Dermis microvascular lymphatic vessel endothelial cell (primary cell): Measurements from ENCODE around the gene HES6. TPM values are rescaled to one million over a fixed set of nuclear protein-coding genes. Genes with fewer than 3 reads are reported as not detected.
"Not testable (repeated sequence)": the region's sequence is repeated elsewhere in the genome, so short reads cannot be mapped to it uniquely, and the experiment has no call there.

ENCODE experiments used
- DNase-seq, 2 donors: peaks; one replicate each; pipeline versions ENCODE4 v3.0.0 to v3.0.0-alpha.2; 2010; ENCODE audit warnings: low read depth in 2 of 2
- total RNA-seq: library from RNA; depleted of rRNA; stranded (reverse); fragments of >200 nt; gene quantifications from 2 replicates; pipeline ENCODE4 v1.2.1, GENCODE V29; 2014

HES6 gene
- total RNA-seq, 1 donor from 2014 or later, result 2.1 TPM

- not testable (repeated sequence) for DNase-seq
Measured at GRCh38 chr2:238273433-238273832, 33.6 kb upstream of the HES6 start.

DNA sequence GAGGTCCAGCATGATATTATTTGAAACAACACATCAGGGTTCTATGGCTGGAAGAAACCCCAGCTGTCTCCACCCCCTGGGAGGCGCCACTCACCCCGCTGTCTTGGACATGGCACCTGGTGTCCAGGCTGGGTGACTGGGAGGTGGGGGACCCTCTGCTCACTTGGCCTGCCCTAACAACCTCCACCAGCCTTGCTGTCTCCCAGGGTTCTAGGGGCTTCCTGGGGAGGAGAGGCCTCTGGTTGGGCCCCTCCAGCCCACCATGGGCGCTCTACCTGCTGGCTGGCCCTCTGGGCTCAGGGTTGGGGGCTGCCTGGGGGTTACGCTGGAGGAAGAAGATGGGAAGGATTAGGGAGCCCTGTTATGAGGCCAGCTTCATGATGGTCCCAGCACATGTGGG, 32.3 kb upstream of the HES6 start:
- no peak for DNase-seq

- not testable (repeated sequence) for DNase-seq
Measured at GRCh38 chr2:238271686-238272085, 31.8 kb upstream of the HES6 start.

- DNase-seq, result no peak
Measured at GRCh38 chr2:238271061-238271554, 31.3 kb upstream of the HES6 start.

- no peak for DNase-seq
Measured at GRCh38 chr2:238270606-238271005, 30.8 kb upstream of the HES6 start.

DNA sequence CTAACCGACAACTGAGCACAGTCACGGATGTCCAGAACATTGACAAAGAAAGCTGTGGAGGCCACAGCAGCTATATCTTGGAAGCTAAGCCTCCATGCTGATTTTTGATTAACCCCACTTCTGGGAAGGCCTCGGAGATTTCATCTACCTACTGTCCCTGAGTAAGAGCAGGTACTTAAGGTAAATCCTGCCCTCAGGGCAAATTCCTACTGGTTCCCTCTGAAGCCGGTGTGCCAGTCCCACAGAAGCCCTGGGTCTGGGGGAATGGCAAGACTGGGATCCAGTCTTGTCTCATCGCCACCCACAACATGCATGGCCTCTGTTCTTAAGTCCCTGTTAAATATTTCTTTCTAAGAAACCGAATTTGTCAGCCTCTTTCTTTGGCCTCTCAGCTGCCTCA, 29.9 kb upstream of the HES6 start:
- DNase-seq, result no peak

DNA sequence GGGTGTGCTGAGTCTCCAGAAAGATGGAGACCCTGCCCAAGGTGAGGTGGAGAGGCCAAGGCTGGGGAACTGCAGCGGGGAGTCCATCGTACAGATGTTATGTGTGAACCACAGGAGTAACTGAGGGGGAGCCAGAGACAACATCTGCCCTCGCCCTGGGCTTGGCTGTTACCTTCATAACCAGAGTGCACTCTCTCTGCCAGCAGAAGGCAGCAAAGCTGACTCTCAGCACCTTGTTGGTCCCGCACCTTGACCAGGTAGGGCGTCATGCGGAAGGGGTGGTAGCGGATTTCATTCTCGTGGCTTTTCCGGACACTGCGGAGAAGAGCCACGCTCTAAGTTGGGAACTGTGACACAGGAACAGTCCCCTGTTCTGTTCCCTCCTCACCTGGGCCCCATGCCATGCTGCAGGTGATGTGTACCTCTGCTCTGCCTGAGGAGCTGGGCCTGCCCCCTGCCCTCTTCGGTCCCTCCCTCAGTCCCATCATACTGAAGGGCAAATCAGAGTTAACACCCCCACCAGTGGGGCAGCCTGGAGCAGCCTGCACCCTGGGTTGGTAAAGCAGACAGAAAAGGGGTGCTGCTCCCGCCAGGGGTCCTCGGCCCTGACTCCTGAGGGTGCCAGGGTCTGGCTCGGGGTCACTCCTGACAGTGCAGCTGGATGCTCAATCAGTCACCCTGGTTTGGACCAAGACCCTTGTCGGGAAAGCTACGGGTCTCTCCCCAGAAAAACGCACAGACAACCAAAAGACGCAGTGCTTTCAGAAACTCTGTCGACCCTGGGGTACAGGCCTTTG, 28.2 kb upstream of the HES6 start:
- DNase-seq, result no peak

DNA sequence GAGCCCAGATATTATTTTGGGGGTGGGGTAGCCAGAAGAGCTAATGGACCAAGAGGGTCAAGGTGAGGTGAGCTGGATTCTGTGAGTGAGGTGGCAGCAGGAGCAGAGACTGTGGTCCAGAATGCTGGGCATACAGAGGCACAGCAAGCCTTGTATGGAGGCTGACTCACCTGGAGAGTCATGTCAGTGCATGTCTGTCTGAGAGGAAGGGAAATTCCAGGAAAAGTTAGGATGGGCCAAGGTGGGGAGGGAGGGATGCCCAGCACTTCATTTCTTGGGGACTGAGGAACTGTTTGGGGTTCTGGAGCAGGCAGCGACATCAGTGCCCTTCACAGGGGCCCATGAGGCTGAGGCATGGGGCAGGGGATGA, 27.5 kb upstream of the HES6 start:
- no peak for DNase-seq

DNA sequence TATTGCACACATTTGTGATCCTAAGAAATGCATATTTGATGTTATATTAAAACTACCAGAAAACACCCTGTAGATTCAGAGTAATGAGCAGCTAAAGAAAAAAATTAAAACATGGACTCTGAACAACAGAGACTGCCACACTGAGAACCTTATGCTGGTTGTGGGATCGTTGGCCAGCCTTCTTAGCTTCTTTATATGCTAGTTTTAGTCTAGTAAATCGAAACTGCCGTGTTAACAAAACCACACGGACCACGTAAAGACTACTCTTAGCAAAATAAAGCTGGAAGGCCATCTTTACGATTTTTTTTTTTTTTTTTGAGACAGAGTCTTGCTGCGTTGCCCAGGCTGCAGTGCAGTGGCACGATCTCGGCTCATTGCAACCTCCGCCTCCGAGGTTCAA, 25.8 kb upstream of the HES6 start:
- no peak for DNase-seq

- no peak for DNase-seq
Measured at GRCh38 chr2:238264072-238264460, 24.2 kb upstream of the HES6 start.

GRCh38 chr2:238263204-238264071, 23.6 kb upstream of the HES6 start:
- DNase-seq, result peak; percentile 74 to 91

DNA sequence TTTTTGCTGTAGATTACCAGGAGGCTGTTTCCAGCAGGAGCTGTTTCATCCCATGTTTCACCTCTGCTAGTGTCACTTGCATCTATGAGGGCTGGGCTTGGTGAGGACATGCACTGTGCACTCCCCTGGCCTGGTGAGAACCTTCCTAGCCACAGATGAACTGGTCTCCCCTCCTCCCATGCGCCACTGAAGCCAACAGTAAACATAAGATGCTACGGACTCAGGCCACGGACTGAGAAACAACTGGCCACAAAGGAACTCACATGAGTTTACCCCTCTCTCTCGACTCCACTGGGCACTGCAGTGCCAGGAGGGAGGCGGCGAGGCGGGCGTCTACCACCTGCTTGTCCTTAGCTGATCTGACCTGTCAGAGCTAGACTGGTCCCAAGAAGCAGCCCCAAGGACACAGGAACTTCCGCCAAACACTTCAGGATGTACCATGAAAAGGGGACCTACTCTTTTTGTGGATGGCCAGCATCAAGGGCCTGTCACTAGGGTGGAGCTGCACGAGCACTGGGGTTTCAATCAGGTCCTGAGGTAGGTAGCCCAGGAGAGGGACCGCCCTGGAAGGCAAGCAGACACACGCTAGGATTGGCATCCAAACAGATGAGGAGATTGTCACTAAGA, 22.8 kb upstream of the HES6 start:
- DNase-seq, result no peak

DNA sequence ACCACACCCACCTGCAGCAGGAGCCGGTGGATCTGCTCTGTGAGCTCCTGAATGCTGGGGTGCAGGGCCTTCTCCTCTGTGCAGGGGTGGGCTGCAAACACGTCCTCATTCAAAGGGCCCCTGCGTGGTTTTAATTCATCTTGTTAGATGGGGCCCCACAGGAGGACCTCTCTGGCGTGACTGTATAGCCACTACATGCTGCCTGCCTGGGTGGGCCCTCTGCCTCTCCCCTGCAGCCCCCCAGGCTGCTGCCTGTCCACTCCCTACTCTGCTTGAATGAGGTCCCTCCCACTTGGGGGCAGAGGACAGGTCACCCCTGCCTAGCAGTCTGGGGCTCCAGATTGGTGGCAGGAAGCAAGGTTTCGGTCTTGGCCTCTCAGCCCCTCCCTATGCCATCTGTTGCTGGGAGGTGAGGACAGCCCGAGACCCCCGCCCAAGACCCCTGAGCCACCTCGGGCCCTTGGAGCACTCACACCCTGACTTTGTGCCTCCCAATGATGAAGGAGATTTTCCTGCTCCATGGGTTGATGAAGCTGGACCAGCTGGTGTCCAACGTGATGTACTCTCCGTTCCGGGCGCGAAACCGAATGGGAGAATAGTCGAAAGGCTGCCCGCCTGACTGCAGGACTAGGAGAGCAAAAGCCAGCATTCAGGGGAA, 22.0 kb upstream of the HES6 start:
- no peak for DNase-seq

- no peak for DNase-seq
Measured at GRCh38 chr2:238260883-238261282, 21.0 kb upstream of the HES6 start.

- DNase-seq, result no peak
Measured at GRCh38 chr2:238259061-238260020, 19.5 kb upstream of the HES6 start.

DNA sequence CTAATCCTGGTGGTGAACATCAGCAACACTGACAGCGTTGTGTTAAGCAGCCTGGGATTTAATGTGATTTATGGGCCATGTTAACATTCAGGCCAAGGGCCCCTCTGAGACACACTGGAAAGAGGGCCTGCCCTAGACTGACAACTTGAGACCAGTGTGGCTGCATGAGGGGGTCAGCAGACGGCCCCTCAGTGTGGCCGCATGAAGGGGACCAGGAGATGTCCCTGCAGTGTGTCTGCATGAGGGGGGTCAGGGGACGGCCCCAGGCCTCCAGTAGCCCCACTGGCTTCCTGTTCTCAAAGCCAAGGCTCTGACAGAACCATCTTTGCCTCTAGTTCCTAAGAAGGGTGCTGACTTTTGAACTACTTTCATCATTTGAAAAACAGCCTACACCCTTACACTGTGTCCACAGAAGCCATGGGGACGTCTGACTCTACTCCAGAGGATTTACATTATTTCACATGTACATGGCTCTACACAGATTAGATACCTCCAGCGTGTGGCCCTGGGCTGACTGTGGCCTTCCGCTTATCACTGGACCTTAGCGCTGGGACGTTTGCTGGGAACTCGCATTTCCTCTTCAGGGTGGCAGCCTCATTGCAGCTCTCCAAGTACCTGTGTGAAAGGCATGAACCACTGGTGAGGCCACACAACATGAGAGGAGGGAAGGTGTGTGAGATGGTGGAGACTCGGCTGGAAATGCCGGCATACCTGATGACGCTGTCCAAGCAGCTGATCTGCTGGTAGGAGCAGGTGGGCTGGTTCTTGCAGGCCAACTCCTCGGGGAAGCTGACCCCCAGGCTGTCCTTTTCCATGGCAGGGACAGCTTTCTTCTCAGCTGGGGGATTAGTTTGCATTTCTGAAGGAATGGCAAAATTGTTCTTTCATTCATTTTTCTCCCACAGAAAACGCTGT, 18.2 kb upstream of the HES6 start:
- DNase-seq, result no peak

GRCh38 chr2:238256594-238257104, 16.8 kb upstream of the HES6 start:
- peak; percentile 84 to 89 for DNase-seq

- DNase-seq, result no peak
Measured at GRCh38 chr2:238256111-238256510, 16.3 kb upstream of the HES6 start.

DNA sequence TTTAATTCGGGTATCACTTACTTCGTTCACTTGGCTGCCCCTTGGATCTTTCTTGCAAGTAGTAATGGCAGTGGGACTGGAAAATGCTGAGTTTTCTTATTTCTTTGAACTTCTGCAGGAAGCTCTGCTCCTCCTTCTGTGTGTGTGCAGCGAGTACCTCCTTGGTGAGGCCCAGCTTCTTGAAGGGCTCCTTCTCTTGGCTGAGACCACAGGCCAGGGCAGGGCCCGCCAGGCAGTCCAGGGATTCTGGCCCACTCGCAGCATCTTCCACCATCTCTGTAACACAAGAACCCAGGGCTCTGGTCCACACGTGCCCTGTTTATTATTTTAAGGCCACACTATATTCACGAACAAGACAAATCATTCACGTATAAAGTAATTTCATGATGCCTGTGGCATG, 15.8 kb upstream of the HES6 start:
- DNase-seq, result no peak
